ENCODE results near the gene GALNT10.
"Not testable (repeated sequence)": the region's sequence is repeated elsewhere in the genome, so short reads cannot be mapped to it uniquely, and the experiment has no call there.

DNA sequence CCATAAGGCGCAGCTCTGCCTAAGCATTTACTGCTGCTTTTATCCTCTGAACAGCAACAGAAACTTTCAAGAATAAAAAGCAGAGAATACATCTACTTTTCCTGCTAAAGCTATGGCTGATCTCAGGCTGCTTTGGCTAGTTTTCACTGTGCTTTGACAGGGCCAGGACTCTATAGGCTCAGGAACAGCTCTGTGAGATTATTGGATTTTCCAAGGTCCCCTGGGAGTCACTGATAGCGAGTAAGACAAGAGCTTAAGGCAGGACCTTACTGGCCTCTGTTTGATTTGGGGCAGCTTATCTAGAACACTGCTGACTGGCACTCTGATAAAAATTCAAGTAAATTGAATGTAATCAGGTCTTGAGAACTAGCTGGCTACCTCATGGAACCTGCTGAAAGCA lies 40.1 kb upstream of the GALNT10 start:
- not testable (repeated sequence) for TF ChIP-seq EP300 (IDR thresholded peaks at IDR 0.05; ENCODE audit: borderline replicate concordance in 1 of 2, control insufficient read depth in 1 of 2, low read depth in 2 of 2, low read length in 2 of 2); MXI1 (IDR thresholded peaks at IDR 0.05; ENCODE audit: low read depth, low read length); SREBF2 (IDR thresholded peaks at IDR 0.05; ENCODE audit: low read length); JUND (IDR thresholded peaks at IDR 0.05; ENCODE audit: low read depth, low read length); HDAC2 (IDR thresholded peaks at IDR 0.05); SMC3 (IDR thresholded peaks at IDR 0.05; ENCODE audit: borderline replicate concordance, low read length); FOXM1 (IDR thresholded peaks at IDR 0.05; ENCODE audit: low read depth, low read length); ZNF384 (IDR thresholded peaks at IDR 0.05; ENCODE audit: borderline replicate concordance, low read depth, low read length); RAD21 (IDR thresholded peaks at IDR 0.05; ENCODE audit: insufficient read depth, low read depth, low read length); SPI1 (IDR thresholded peaks at IDR 0.05; ENCODE audit: borderline replicate concordance, insufficient read depth, low read depth, low read length); EED (IDR thresholded peaks at IDR 0.05; ENCODE audit: low read depth); CEBPB (IDR thresholded peaks at IDR 0.05; ENCODE audit: borderline replicate concordance in 1 of 2, low read depth in 2 of 2, low read length in 2 of 2)
- TF ChIP-seq, protein P1, sequence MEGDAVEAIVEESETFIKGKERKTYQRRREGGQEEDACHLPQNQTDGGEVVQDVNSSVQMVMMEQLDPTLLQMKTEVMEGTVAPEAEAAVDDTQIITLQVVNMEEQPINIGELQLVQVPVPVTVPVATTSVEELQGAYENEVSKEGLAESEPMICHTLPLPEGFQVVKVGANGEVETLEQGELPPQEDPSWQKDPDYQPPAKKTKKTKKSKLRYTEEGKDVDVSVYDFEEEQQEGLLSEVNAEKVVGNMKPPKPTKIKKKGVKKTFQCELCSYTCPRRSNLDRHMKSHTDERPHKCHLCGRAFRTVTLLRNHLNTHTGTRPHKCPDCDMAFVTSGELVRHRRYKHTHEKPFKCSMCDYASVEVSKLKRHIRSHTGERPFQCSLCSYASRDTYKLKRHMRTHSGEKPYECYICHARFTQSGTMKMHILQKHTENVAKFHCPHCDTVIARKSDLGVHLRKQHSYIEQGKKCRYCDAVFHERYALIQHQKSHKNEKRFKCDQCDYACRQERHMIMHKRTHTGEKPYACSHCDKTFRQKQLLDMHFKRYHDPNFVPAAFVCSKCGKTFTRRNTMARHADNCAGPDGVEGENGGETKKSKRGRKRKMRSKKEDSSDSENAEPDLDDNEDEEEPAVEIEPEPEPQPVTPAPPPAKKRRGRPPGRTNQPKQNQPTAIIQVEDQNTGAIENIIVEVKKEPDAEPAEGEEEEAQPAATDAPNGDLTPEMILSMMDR (IDR thresholded peaks at IDR 0.05 in 2 of 3, conservative IDR thresholded peaks at IDR 0.05 in 1 of 3; ENCODE audit: control insufficient read depth in 2 of 3, extremely low read depth in 1 of 3, insufficient read depth in 1 of 3, low read depth in 3 of 3, low read length in 3 of 3) = not testable (repeated sequence)
- TF ChIP-seq, protein P2, sequence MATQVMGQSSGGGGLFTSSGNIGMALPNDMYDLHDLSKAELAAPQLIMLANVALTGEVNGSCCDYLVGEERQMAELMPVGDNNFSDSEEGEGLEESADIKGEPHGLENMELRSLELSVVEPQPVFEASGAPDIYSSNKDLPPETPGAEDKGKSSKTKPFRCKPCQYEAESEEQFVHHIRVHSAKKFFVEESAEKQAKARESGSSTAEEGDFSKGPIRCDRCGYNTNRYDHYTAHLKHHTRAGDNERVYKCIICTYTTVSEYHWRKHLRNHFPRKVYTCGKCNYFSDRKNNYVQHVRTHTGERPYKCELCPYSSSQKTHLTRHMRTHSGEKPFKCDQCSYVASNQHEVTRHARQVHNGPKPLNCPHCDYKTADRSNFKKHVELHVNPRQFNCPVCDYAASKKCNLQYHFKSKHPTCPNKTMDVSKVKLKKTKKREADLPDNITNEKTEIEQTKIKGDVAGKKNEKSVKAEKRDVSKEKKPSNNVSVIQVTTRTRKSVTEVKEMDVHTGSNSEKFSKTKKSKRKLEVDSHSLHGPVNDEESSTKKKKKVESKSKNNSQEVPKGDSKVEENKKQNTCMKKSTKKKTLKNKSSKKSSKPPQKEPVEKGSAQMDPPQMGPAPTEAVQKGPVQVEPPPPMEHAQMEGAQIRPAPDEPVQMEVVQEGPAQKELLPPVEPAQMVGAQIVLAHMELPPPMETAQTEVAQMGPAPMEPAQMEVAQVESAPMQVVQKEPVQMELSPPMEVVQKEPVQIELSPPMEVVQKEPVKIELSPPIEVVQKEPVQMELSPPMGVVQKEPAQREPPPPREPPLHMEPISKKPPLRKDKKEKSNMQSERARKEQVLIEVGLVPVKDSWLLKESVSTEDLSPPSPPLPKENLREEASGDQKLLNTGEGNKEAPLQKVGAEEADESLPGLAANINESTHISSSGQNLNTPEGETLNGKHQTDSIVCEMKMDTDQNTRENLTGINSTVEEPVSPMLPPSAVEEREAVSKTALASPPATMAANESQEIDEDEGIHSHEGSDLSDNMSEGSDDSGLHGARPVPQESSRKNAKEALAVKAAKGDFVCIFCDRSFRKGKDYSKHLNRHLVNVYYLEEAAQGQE (IDR thresholded peaks at IDR 0.05; ENCODE audit: low read depth, low read length) = not testable (repeated sequence)
